Activated B cell treated with CpG ODN at 0.5 μM for 24 hours (primary cell): ENCODE measurements around the gene URB1. TPM values are rescaled to one million over a fixed set of nuclear protein-coding genes. Genes with fewer than 3 reads are reported as not detected.

Experiments
- ATAC-seq: fragments of 200-7000 bp; cut with Tn5 transposase; one replicate; pipeline ENCODE4 v1.10.0; 2021; ENCODE audit warnings: low read depth, mild to moderate bottlenecking, moderate library complexity
- CTCF ChIA-PET: fragments of 350-600 bp; sonication (Branson Sonifier 250); formaldehyde crosslinking; loops from one replicate; lab custom pipeline; 2021; ENCODE audit warnings: antibody characterized with exemption; lab: Charles Lee
- POLR2A ChIA-PET: fragments of 350-600 bp; sonication (Branson Sonifier 250); formaldehyde crosslinking; loops from one replicate; lab custom pipeline; 2021; ENCODE audit warnings: antibody characterized with exemption; lab: Charles Lee
- DNase-seq: peaks from one replicate; pipeline ENCODE4 v3.0.0; 2022
- H3K27ac Mint-ChIP-seq: one replicate; pipeline ENCODE4 v1.8.0; 2020; ENCODE audit warnings: mixed read lengths
- H3K27me3 Mint-ChIP-seq: one replicate; pipeline ENCODE4 v1.8.0; 2021; ENCODE audit warnings: mixed read lengths
- H3K36me3 Mint-ChIP-seq: one replicate; pipeline ENCODE4 v1.8.0; 2021; ENCODE audit warnings: low read depth, mixed read lengths
- H3K4me1 Mint-ChIP-seq: one replicate; pipeline ENCODE4 v1.8.0; 2021; ENCODE audit warnings: mixed read lengths
- H3K4me3 Mint-ChIP-seq: one replicate; pipeline ENCODE4 v1.8.0; 2020; ENCODE audit warnings: mild to moderate bottlenecking, mixed read lengths
- H3K9me3 Mint-ChIP-seq: one replicate; pipeline ENCODE4 v1.8.0; 2020; ENCODE audit warnings: mixed read lengths
- intact Hi-C: fragments of 100-400 bp; cut with micrococcal nuclease; formaldehyde crosslinking; loops from one replicate; pipeline ENCODE4 v1.15.1; 2024
- total RNA-seq: library from RNA; stranded (reverse); gene quantifications from 2 replicates; pipeline ENCODE4 v1.2.3, GENCODE V29; 2022
- TF ChIP-seq, protein P1 (sequence below): fragments of 200-600 bp; IDR thresholded peaks from one replicate; pipeline ENCODE4 v1.8.0; 2022; ENCODE audit warnings: antibody characterized with exemption, mild to moderate bottlenecking

Gene URB1
- total RNA-seq, 1 donor from 2014 or later = 22.2 TPM

DNA sequence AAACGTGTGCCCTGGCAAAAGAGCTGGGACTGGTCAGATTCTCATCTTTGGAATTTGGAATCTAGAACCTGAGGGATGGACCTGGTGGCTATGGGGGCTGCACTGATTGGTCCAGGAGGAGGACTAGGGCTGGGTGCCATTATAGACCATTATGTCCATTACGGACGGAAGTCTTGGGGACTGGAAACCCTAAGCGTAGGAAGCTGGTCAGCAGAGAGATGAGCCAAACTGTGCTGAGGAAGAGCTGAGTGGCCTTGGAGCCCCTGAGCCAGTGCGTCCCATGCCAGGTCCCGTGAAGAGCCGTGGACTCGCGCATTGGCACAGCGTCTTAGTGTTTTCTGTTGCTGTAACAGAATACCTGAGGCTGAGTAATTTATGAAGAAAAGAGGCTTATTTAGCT, 84.1 kb downstream of the URB1 start:
- Mint-ChIP-seq H3K4me1 (peaks cover 3% of the 10 kb centered on the region), H3K27me3 (no peaks in the 10 kb centered on the region), H3K36me3 (peaks cover 51% of the 10 kb centered on the region), H3K4me3 (no peak overlapping the region), H3K9me3 (no peaks in the 10 kb centered on the region), H3K27ac (no peak overlapping the region)
- TF ChIP-seq, protein P1, sequence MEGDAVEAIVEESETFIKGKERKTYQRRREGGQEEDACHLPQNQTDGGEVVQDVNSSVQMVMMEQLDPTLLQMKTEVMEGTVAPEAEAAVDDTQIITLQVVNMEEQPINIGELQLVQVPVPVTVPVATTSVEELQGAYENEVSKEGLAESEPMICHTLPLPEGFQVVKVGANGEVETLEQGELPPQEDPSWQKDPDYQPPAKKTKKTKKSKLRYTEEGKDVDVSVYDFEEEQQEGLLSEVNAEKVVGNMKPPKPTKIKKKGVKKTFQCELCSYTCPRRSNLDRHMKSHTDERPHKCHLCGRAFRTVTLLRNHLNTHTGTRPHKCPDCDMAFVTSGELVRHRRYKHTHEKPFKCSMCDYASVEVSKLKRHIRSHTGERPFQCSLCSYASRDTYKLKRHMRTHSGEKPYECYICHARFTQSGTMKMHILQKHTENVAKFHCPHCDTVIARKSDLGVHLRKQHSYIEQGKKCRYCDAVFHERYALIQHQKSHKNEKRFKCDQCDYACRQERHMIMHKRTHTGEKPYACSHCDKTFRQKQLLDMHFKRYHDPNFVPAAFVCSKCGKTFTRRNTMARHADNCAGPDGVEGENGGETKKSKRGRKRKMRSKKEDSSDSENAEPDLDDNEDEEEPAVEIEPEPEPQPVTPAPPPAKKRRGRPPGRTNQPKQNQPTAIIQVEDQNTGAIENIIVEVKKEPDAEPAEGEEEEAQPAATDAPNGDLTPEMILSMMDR = no peak
- DNase-seq (no peak), ATAC-seq (no peak)
- intact Hi-C loops = no loop called here
- ChIA-PET POLR2A (no interaction called here), CTCF (no interaction called here)

DNA sequence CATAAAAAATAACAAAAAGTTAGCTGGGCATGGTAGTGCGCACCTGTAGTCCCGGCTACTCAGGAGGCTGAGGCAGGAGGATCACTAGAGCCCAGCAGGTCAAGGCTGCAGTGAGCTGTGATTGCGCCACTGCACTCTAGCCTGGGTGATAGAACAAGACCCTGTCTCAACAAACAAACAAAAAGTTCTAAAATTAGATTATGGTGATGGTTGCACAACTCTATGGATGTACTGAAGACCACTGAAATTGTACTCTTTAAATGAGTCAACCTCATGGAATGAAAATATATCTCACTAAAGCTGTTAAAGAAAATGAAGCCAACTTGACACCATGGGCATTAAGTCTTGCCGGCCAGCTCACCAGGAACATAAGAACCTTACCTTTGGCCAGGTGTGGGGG, 85.1 kb downstream of the URB1 start:
- CTCF ChIA-PET = no interaction called here
- Mint-ChIP-seq H3K9me3 (no peaks in the 10 kb centered on the region), H3K4me1 (peaks cover 3% of the 10 kb centered on the region), H3K4me3 (no peak overlapping the region), H3K36me3 (peaks cover 41% of the 10 kb centered on the region), H3K27ac (no peak overlapping the region), H3K27me3 (no peaks in the 10 kb centered on the region)
- TF ChIP-seq, protein P1 = no peak
- intact Hi-C loops = no loop called here
- no peak for DNase-seq
- ATAC-seq = no peak
- POLR2A ChIA-PET = no interaction called here

DNA sequence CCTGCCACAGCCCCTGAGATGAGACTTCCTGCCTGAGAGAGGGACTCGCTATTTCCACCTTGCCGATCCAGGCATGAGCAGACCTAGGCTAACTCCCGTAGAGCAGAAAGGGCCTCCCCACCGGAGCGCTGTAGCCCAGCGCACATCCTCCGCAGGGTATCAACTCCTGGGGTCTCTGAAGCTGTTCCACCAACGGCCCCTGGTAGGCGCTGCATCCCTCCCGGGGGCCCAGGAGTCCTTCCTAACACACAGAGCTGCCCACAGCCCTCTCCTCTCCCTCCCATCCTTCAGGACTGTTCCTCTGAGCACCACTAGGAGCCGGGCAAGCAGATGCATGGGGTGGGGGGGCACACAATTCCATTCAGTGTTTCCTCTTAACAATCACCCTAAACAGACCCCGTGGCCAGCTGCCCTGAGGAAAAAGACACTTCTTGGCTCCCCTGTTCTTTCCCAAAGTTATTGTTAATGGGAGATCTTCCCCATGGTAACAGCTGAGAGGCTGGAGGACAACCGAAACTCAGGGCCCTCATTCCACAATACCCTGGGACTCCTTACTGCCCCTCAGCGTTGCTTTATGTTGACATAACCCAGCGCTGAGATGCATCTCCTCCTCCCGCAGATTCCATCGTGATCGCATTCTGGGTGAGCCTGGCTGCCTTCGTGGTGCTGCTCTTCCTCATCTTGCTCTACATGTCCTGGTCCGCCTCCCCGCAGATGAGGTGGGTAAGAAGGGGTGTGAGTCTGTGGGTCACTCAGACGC, 86.6 kb downstream of the URB1 start:
- TF ChIP-seq, protein P1 = no peak
- DNase-seq (no peak), ATAC-seq (no peak)
- H3K36me3 Mint-ChIP-seq = peaks cover 39% of the 10 kb centered on the region
- intact Hi-C loops = no loop called here
- H3K9me3 Mint-ChIP-seq = no peaks in the 10 kb centered on the region
- H3K27ac Mint-ChIP-seq = no peak overlapping the region
- H3K4me1 Mint-ChIP-seq = peaks cover 3% of the 10 kb centered on the region
- no peak overlapping the region for H3K4me3 Mint-ChIP-seq
- ChIA-PET CTCF (no interaction called here), POLR2A (no interaction called here)
- no peaks in the 10 kb centered on the region for H3K27me3 Mint-ChIP-seq

DNA sequence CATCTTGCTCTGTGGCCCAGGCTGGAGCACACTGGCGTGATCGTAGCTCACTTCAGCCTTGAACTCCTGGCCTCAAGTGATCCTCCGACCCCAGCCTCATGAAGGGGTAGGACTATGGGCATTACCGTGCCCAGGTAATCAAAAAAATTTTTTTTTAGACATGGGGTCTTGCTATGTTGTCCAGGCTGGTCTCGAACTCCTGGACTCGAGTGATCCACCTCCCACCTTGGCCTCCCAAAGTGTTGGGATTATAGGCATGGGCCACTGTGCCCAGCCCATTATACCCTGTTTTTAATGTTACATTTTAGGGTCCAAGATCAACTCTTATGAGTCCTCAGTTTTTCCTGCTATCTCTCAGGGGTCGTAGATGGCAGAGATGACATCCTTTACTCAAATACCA, 87.8 kb downstream of the URB1 start:
- POLR2A ChIA-PET = no interaction called here
- intact Hi-C loops = no loop called here
- H3K27me3 Mint-ChIP-seq = no peaks in the 10 kb centered on the region
- H3K36me3 Mint-ChIP-seq = peaks cover 42% of the 10 kb centered on the region
- DNase-seq (no peak), ATAC-seq (no peak)
- H3K9me3 Mint-ChIP-seq = no peaks in the 10 kb centered on the region
- CTCF ChIA-PET = no interaction called here
- no peak overlapping the region for H3K4me3 Mint-ChIP-seq
- H3K27ac Mint-ChIP-seq = no peak overlapping the region
- no peaks in the 10 kb centered on the region for H3K4me1 Mint-ChIP-seq
- TF ChIP-seq, protein P1 = no peak

DNA sequence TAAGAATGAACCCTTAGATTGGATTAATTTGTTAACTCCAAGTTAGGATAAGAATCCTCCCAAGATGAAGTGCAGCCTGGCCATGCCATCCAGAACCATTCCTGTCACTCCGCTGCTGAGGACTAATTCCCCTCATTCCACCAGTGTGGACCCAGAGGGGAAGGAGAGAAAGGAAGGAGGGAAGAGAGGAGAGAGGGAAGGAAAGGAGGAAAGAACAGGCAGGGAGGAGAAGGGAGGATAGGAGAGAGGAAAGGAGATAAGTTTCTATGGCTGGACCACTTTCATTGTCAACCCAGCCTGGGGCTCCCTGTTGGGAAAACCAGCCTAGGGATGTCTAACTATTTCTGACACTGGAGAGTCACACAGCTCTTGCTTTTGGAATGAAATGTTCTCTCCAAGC, 89.4 kb downstream of the URB1 start:
- H3K27me3 Mint-ChIP-seq = no peaks in the 10 kb centered on the region
- ATAC-seq (no peak), DNase-seq (no peak)
- H3K9me3 Mint-ChIP-seq = no peaks in the 10 kb centered on the region
- TF ChIP-seq, protein P1 = no peak
- no peaks in the 10 kb centered on the region for H3K4me1 Mint-ChIP-seq
- ChIA-PET CTCF (no interaction called here), POLR2A (no interaction called here)
- no peak overlapping the region for H3K4me3 Mint-ChIP-seq
- intact Hi-C loops = no loop called here
- no peak overlapping the region for H3K27ac Mint-ChIP-seq
- peaks cover 35% of the 10 kb centered on the region for H3K36me3 Mint-ChIP-seq
